ENCODE measurements around the gene DSC2.
"Not testable (repeated sequence)": the region's sequence is repeated elsewhere in the genome, so short reads cannot be mapped to it uniquely, and the experiment has no call there.

DSC2 gene

GRCh38 chr18:31102025-31102684, at the start of gene DSC2:
Gene DSC2, minus strand, starts transcription at chr18:31102421. Its CDS starts 450 bp downstream, at chr18:31101971.
- Histone ChIP-seq H3K27ac (ENCODE audit: low read depth, low read length) (peak within 1 kb of the TSS; percentile 55), H3K9ac (ENCODE audit: low read length) (peak within 1 kb of the TSS; percentile 49), H3K27me3 (ENCODE audit: control insufficient read depth, insufficient read depth, low read length) (no peaks in the 10 kb centered on the region), H3K4me3 (ENCODE audit: low read length) (peak within 1 kb of the TSS; percentile 73), H3K36me3 (ENCODE audit: control insufficient read depth, insufficient read depth, low read length) (no peaks in the 10 kb centered on the region), H3K4me1 (ENCODE audit: control insufficient read depth, insufficient read depth, low read length) (no peaks in the 10 kb centered on the region)

- Histone ChIP-seq H3K9ac (ENCODE audit: low read length) (no peak overlapping the region), H3K4me1 (ENCODE audit: control insufficient read depth, insufficient read depth, low read length) (no peaks in the 10 kb centered on the region), H3K4me3 (ENCODE audit: low read length) (no peak overlapping the region), H3K27ac (ENCODE audit: low read depth, low read length) (no peak overlapping the region), H3K36me3 (ENCODE audit: control insufficient read depth, insufficient read depth, low read length) (no peaks in the 10 kb centered on the region), H3K27me3 (ENCODE audit: control insufficient read depth, insufficient read depth, low read length) (no peaks in the 10 kb centered on the region)
Measured at GRCh38 chr18:31149351-31149750, 47.1 kb upstream of the DSC2 start.

GRCh38 chr18:31148600-31148999, 46.4 kb upstream of the DSC2 start:
- Histone ChIP-seq H3K9ac (ENCODE audit: low read length) (no peak overlapping the region), H3K4me3 (ENCODE audit: low read length) (no peak overlapping the region), H3K27me3 (ENCODE audit: control insufficient read depth, insufficient read depth, low read length) (no peaks in the 10 kb centered on the region), H3K27ac (ENCODE audit: low read depth, low read length) (no peak overlapping the region), H3K36me3 (ENCODE audit: control insufficient read depth, insufficient read depth, low read length) (no peaks in the 10 kb centered on the region), H3K4me1 (ENCODE audit: control insufficient read depth, insufficient read depth, low read length) (no peaks in the 10 kb centered on the region)

- H3K27ac ChIP-seq (ENCODE audit: low read depth, low read length), result no peak overlapping the region
- H3K4me1 ChIP-seq (ENCODE audit: control insufficient read depth, insufficient read depth, low read length), result no peaks in the 10 kb centered on the region
- no peak overlapping the region for H3K4me3 ChIP-seq (ENCODE audit: low read length)
- H3K27me3 ChIP-seq (ENCODE audit: control insufficient read depth, insufficient read depth, low read length), result no peaks in the 10 kb centered on the region
- no peak overlapping the region for H3K9ac ChIP-seq (ENCODE audit: low read length)
- no peaks in the 10 kb centered on the region for H3K36me3 ChIP-seq (ENCODE audit: control insufficient read depth, insufficient read depth, low read length)
Measured at GRCh38 chr18:31146809-31147208, 44.6 kb upstream of the DSC2 start.

- Histone ChIP-seq H3K36me3 (ENCODE audit: control insufficient read depth, insufficient read depth, low read length) (no peaks in the 10 kb centered on the region), H3K4me1 (ENCODE audit: control insufficient read depth, insufficient read depth, low read length) (no peaks in the 10 kb centered on the region), H3K27ac (ENCODE audit: low read depth, low read length) (no peak overlapping the region), H3K4me3 (ENCODE audit: low read length) (no peak overlapping the region), H3K9ac (ENCODE audit: low read length) (no peak overlapping the region), H3K27me3 (ENCODE audit: control insufficient read depth, insufficient read depth, low read length) (no peaks in the 10 kb centered on the region)
Measured at GRCh38 chr18:31143025-31143424, 40.8 kb upstream of the DSC2 start.

- Histone ChIP-seq H3K36me3 (ENCODE audit: control insufficient read depth, insufficient read depth, low read length) (no peaks in the 10 kb centered on the region), H3K27ac (ENCODE audit: low read depth, low read length) (no peak overlapping the region), H3K4me3 (ENCODE audit: low read length) (no peak overlapping the region), H3K27me3 (ENCODE audit: control insufficient read depth, insufficient read depth, low read length) (no peaks in the 10 kb centered on the region), H3K4me1 (ENCODE audit: control insufficient read depth, insufficient read depth, low read length) (no peaks in the 10 kb centered on the region), H3K9ac (ENCODE audit: low read length) (no peak overlapping the region)
Measured at GRCh38 chr18:31138709-31139108, 36.5 kb upstream of the DSC2 start.

- Histone ChIP-seq H3K27me3 (ENCODE audit: control insufficient read depth, insufficient read depth, low read length) (no peaks in the 10 kb centered on the region), H3K4me3 (ENCODE audit: low read length) (no peak overlapping the region), H3K9ac (ENCODE audit: low read length) (no peak overlapping the region), H3K27ac (ENCODE audit: low read depth, low read length) (no peak overlapping the region), H3K4me1 (ENCODE audit: control insufficient read depth, insufficient read depth, low read length) (no peaks in the 10 kb centered on the region), H3K36me3 (ENCODE audit: control insufficient read depth, insufficient read depth, low read length) (no peaks in the 10 kb centered on the region)
Measured at GRCh38 chr18:31134988-31135529, 32.8 kb upstream of the DSC2 start.

- no peaks in the 10 kb centered on the region for H3K4me1 ChIP-seq (ENCODE audit: control insufficient read depth, insufficient read depth, low read length)
- no peak overlapping the region for H3K27ac ChIP-seq (ENCODE audit: low read depth, low read length)
- no peak overlapping the region for H3K4me3 ChIP-seq (ENCODE audit: low read length)
- H3K27me3 ChIP-seq (ENCODE audit: control insufficient read depth, insufficient read depth, low read length), result no peaks in the 10 kb centered on the region
- H3K9ac ChIP-seq (ENCODE audit: low read length), result no peak overlapping the region
- no peaks in the 10 kb centered on the region for H3K36me3 ChIP-seq (ENCODE audit: control insufficient read depth, insufficient read depth, low read length)
Measured at GRCh38 chr18:31129398-31130115, 27.3 kb upstream of the DSC2 start.

GRCh38 chr18:31125878-31126277, 23.7 kb upstream of the DSC2 start:
- H3K4me1 ChIP-seq (ENCODE audit: control insufficient read depth, insufficient read depth, low read length), result no peaks in the 10 kb centered on the region
- H3K36me3 ChIP-seq (ENCODE audit: control insufficient read depth, insufficient read depth, low read length), result no peaks in the 10 kb centered on the region
- no peak overlapping the region for H3K9ac ChIP-seq (ENCODE audit: low read length)
- no peaks in the 10 kb centered on the region for H3K27me3 ChIP-seq (ENCODE audit: control insufficient read depth, insufficient read depth, low read length)
- H3K27ac ChIP-seq (ENCODE audit: low read depth, low read length), result no peak overlapping the region
- H3K4me3 ChIP-seq (ENCODE audit: low read length), result no peak overlapping the region

- not testable (repeated sequence) for H3K4me3 ChIP-seq (ENCODE audit: low read length); H3K27ac ChIP-seq (ENCODE audit: low read depth, low read length); H3K4me1 ChIP-seq (ENCODE audit: control insufficient read depth, insufficient read depth, low read length); H3K27me3 ChIP-seq (ENCODE audit: control insufficient read depth, insufficient read depth, low read length); H3K9ac ChIP-seq (ENCODE audit: low read length); H3K36me3 ChIP-seq (ENCODE audit: control insufficient read depth, insufficient read depth, low read length)
Measured at GRCh38 chr18:31123125-31123524, 20.9 kb upstream of the DSC2 start.

- no peaks in the 10 kb centered on the region for H3K4me1 ChIP-seq (ENCODE audit: control insufficient read depth, insufficient read depth, low read length)
- H3K9ac ChIP-seq (ENCODE audit: low read length), result no peak overlapping the region
- H3K36me3 ChIP-seq (ENCODE audit: control insufficient read depth, insufficient read depth, low read length), result no peaks in the 10 kb centered on the region
- H3K27ac ChIP-seq (ENCODE audit: low read depth, low read length), result no peak overlapping the region
- no peak overlapping the region for H3K4me3 ChIP-seq (ENCODE audit: low read length)
- no peaks in the 10 kb centered on the region for H3K27me3 ChIP-seq (ENCODE audit: control insufficient read depth, insufficient read depth, low read length)
Measured at GRCh38 chr18:31120594-31120993, 18.4 kb upstream of the DSC2 start.

- Histone ChIP-seq H3K4me1 (ENCODE audit: control insufficient read depth, insufficient read depth, low read length) (no peaks in the 10 kb centered on the region), H3K9ac (ENCODE audit: low read length) (no peak overlapping the region), H3K4me3 (ENCODE audit: low read length) (no peak overlapping the region), H3K27me3 (ENCODE audit: control insufficient read depth, insufficient read depth, low read length) (no peaks in the 10 kb centered on the region), H3K27ac (ENCODE audit: low read depth, low read length) (no peak overlapping the region), H3K36me3 (ENCODE audit: control insufficient read depth, insufficient read depth, low read length) (no peaks in the 10 kb centered on the region)
Measured at GRCh38 chr18:31116853-31117595, 14.8 kb upstream of the DSC2 start.

Measured in rectal smooth muscle tissue (tissue), 1 donor.